Ovary (tissue), 3 donors: Measurements from ENCODE around the gene SWSAP1.

ENCODE experiments used
- EP300 ChIP-seq: sonication (generic); formaldehyde crosslinking; IDR thresholded peaks from one replicate; pipeline ENCODE4 v1.6.1; 2017; ENCODE audit warnings: antibody characterized with exemption
- POLR2A ChIP-seq: fragments of 450-650 bp; IDR thresholded peaks from one replicate; pipeline ENCODE4 v1.6.1; 2017; ENCODE audit warnings: antibody characterized with exemption, mild to moderate bottlenecking, moderate library complexity
- TF ChIP-seq, protein P1 (sequence below), 3 donors: fragments of 450-650 bp in 2 of 3; fragments of 200-600 bp in 1 of 3; IDR thresholded peaks; one replicate each; pipeline versions ENCODE4 v1.5.1 to v1.8.0; 2016 to 2022; ENCODE audit warnings: antibody characterized with exemption in 3 of 3, mild to moderate bottlenecking in 1 of 3
- donor health status: DM: no; HTN: no; CAD: no.

DNA sequence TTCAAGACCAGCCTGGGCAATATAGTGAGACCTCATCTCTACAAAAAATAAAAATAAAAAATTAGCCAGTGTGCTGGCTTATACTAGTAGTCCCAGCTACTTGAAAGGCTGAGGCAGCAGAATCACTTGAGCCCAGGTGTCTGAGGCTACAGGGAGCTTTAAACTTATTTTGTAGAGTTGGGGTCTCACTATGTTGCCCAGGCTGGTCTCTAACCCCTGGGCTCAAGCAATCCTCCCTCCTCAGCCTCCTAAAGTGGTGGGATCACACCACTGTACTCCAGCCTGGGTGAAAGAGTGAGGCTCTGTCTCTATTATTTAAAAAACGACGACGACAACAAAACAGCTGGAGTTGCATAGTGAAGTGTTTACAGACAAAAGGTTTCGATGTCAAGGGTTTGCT lies 43.0 kb upstream of the SWSAP1 start:
- TF ChIP-seq POLR2A (no peak), EP300 (no peak)
- TF ChIP-seq, protein P1, sequence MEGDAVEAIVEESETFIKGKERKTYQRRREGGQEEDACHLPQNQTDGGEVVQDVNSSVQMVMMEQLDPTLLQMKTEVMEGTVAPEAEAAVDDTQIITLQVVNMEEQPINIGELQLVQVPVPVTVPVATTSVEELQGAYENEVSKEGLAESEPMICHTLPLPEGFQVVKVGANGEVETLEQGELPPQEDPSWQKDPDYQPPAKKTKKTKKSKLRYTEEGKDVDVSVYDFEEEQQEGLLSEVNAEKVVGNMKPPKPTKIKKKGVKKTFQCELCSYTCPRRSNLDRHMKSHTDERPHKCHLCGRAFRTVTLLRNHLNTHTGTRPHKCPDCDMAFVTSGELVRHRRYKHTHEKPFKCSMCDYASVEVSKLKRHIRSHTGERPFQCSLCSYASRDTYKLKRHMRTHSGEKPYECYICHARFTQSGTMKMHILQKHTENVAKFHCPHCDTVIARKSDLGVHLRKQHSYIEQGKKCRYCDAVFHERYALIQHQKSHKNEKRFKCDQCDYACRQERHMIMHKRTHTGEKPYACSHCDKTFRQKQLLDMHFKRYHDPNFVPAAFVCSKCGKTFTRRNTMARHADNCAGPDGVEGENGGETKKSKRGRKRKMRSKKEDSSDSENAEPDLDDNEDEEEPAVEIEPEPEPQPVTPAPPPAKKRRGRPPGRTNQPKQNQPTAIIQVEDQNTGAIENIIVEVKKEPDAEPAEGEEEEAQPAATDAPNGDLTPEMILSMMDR (IDR thresholded peaks at IDR 0.05): no peak
